KBM-7 (cell line): ENCODE data around the gene SLC29A3.

ENCODE experiments used
- DNase-seq: peaks from one replicate; pipeline ENCODE4 v3.0.0-alpha.2; 2015
- in situ Hi-C: fragments of 300-500 bp; cut with MboI; formaldehyde crosslinking; loops from 2 replicates; pipeline ENCODE4 v1.14.3; 2020; ENCODE audit warnings: low sequenced_read_pairs, low pct_unique_long_range_greater_than_20kb, mixed read lengths

Gene SLC29A3

GRCh38 chr10:71374481-71375233 is 55.6 kb downstream of the SLC29A3 start:
- DNase-seq = no peak
- in situ Hi-C loops = loop anchor here (10.0 kb wide), 1 partner anchor 50 kb away; no protein-coding TSS in a partner anchor

- DNase-seq = no peak
- in situ Hi-C loops = loop anchor here (10.0 kb wide), 1 partner anchor 51 kb away; no protein-coding TSS in a partner anchor
Observed at GRCh38 chr10:71375952-71376351, 56.9 kb downstream of the SLC29A3 start.

DNA sequence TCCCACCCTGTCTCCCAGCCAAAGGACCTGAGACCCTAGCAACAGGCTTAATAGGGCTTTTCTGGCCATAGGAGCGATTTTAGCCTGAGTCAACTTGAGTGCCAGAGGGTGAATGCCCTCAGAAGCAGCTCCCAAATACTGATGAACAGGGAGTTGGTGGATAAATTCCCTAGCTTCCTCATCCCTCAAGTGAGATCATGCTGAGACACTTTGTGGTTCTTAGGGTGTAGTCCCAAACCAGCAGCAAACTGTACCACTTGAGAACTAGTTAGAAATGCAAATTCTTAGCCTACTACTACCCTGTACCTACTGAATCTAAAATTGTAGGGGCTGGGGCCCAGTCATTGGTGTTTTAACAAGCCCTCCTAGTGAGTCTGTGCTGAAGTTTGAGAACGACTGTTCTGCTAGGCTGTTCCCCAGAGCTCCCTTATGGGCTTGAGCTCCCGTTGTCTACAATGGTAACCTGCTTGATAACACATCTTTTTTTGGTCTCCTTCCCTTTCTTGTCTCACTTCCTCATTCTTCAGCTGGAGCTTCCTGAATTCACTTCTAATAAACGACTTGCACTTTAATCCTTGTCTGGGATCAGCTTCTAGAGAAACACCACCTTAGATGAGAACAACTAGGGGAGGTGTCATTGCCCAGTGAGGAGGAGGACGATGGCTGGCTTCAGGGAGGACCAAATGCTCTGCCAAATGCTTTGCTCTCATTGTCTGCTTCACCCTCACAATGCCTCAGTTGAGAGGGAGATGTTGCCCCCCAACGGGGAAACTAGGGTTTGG is 59.5 kb downstream of the SLC29A3 start:
- peak; percentile 75 for DNase-seq
- in situ Hi-C loops = loop anchor here (10.0 kb wide), 1 partner anchor 54 kb away; no protein-coding TSS in a partner anchor

DNA sequence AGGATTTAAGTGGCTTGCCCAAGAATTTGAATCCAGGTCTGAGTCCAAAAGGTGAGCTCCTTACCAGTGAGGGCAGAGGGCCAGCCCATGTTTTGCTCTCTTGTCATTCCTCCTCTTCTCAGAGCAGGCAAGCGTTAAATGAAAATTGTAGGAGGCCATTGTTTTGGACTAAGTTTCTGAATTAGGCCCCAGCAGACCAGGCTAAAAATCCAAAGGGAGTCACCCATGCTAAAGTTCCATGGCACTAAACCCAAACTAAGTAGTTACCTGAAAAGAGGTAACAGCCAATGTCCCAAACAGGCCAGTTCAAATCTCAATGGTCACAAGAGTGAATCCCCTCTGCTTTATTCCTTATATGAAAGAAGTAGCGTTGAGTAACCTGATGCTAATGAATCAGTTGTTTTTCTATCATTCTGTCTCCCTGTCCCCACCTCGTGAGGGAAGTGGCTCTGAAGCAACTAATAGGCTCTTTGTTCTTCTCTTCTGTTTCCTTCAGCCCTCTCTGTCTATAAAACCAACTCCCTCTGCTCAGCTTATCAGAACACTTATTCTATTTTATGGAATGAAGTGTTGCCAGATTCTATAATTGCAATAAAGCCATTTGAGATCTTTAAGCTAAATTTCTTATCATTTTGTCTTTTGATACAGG is 60.2 kb downstream of the SLC29A3 start:
- DNase-seq = no peak
- in situ Hi-C loops = loop anchor here (10.0 kb wide), 1 partner anchor 54 kb away; no protein-coding TSS in a partner anchor

- in situ Hi-C loops = no loop called here
- no peak for DNase-seq
Observed at GRCh38 chr10:71380841-71381240, 61.8 kb downstream of the SLC29A3 start.

- in situ Hi-C loops = no loop called here
- DNase-seq = no peak
Observed at GRCh38 chr10:71381611-71382010, 62.6 kb downstream of the SLC29A3 start.

GRCh38 chr10:71382028-71382427 is 63.0 kb downstream of the SLC29A3 start:
- no peak for DNase-seq
- in situ Hi-C loops = no loop called here

DNA sequence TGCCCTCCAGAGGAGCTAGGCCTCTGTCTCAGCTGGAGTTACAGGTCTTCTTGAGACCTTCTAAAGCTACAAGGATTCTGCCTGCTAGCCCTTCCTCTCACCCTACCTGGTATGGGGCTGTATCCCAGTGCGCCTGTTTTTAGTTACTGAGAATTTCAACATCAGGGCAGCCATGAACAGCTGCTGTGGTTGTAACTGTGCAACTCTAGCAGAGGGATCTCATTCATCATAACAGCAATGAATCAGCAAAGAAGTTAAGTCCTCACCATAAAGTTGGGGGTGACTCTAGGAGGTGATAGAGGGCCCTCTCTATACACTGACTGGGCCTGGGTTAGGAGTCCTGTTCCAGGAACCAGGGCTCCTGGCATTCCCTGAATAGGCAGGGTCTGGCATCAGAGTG is 63.7 kb downstream of the SLC29A3 start:
- in situ Hi-C loops = no loop called here
- DNase-seq = no peak

- DNase-seq = peak; percentile 74
- in situ Hi-C loops = no loop called here
Observed at GRCh38 chr10:71383972-71384687, 65.1 kb downstream of the SLC29A3 start.

DNA sequence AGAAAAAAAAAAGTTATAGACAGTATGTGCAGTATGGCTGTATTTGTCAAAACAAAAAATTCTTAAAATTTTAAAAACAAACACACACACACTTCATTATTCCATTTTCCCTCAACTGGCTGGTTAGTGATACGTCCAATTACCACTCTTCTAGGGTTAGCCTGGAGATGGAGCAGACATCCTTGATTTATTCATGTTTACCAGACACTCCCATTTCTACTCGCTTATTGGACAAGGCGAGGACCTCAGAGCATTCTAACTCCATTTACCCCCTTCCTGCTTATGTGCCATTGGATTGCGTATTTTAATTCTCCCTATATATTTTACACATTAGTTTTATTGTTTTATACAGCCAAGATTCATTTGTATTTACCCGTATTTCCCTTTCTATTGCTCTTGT is 69.1 kb downstream of the SLC29A3 start:
- DNase-seq = no peak
- in situ Hi-C loops = no loop called here

- in situ Hi-C loops = no loop called here
- DNase-seq = no peak
Observed at GRCh38 chr10:71388583-71389310, 69.7 kb downstream of the SLC29A3 start.

- in situ Hi-C loops = no loop called here
- DNase-seq = no peak
Observed at GRCh38 chr10:71389768-71390460, 70.9 kb downstream of the SLC29A3 start.

DNA sequence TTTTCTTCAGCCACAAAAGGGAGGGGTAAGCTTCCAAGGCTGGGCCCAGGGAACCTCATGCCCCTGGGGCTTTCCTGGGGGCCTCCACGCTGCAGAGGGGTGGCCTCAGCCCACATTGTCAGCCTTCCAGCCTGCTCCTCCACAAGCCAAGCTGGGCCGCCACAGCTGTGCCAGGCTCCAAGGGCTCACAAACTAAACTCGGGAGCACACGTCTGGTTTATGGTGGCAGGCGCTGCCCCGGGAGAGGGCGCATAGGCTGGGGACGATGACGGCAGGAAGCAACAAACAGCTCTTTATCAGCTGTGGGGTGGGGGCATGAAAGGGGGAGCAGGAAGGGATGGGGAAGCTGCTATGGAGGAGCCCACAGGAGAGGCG is 71.4 kb downstream of the SLC29A3 start:
- DNase-seq = no peak
- in situ Hi-C loops = no loop called here

DNA sequence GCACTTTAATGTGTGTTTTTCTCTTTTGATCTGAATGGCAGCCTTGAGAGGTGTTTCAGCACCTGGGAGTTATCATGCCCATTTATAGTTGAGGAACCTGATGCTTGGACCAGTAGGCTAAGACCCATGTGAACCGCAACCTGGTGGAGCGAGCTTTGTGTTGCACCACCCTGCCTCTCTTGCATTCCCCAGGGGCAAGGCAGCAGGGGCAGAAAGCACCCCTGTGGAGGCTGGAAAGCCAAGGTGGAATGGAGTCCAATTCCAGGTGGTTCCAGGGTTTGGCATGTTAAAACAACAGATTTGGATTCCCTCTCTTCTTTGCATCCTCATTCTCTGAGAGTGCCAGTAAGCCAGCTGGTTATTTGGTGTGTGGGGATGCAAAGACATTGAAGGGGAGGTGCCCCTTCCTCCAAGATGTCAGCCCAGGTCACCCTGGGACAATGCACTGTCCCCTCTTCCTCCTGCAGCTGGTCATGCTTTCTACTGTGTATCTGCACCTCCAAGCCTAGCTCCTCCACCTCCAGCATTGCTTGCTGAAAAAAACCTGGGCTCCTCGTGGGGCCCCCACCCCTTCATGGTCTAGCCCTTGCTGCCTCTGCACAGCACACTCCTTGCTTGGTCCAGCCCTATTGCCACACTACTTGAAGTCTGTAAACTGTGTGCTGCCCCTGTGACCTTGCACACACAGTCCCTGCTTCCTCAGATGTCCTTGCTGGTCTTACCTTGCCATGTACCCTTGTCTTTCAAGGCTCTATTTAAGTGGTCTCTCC is 72.0 kb downstream of the SLC29A3 start:
- in situ Hi-C loops = no loop called here
- no peak for DNase-seq

- in situ Hi-C loops = no loop called here
- DNase-seq = no peak
Observed at GRCh38 chr10:71391701-71392100, 72.6 kb downstream of the SLC29A3 start.

- in situ Hi-C loops = no loop called here
- no peak for DNase-seq
Observed at GRCh38 chr10:71392292-71392691, 73.2 kb downstream of the SLC29A3 start.
